Ovary (tissue), 9 donors: ENCODE data around the gene TBCE. TPM values are rescaled to one million over a fixed set of nuclear protein-coding genes. Genes with fewer than 3 reads are reported as not detected.

Experiments
- DNase-seq, 5 donors: peaks; one replicate each; pipeline ENCODE4 v3.0.0-alpha.2; 2019 to 2020
- H3K27ac ChIP-seq, 2 donors: fragments of 200-600 bp; one replicate each; pipeline versions ENCODE4 v1.5.1 to v1.8.0; 2019 to 2022
- H3K27me3 ChIP-seq: fragments of 200-600 bp; one replicate; pipeline ENCODE4 v1.8.0; 2022
- H3K36me3 ChIP-seq: fragments of 200-600 bp; sonication (generic); one replicate; pipeline ENCODE4 v1.5.1; 2019
- H3K4me1 ChIP-seq: one replicate; pipeline ENCODE4 v1.8.1; 2013; ENCODE audit warnings: mild to moderate bottlenecking, moderate library complexity; ENCODE audit not compliant: insufficient read depth
- H3K4me3 ChIP-seq: fragments of 200-600 bp; sonication (generic); one replicate; pipeline ENCODE4 v1.5.1; 2017
- H3K9me3 ChIP-seq, 2 donors: fragments of 200-600 bp in 1 of 2; sonication (generic) in 1 of 2; one replicate each; pipeline versions ENCODE4 v1.5.1 to v1.8.1; 2013 to 2019; ENCODE audit warnings: mild to moderate bottlenecking in 1 of 2, moderate library complexity in 1 of 2
- EP300 ChIP-seq: sonication (generic); formaldehyde crosslinking; IDR thresholded peaks from one replicate; pipeline ENCODE4 v1.6.1; 2017; ENCODE audit warnings: antibody characterized with exemption
- POLR2A ChIP-seq: fragments of 450-650 bp; IDR thresholded peaks from one replicate; pipeline ENCODE4 v1.6.1; 2017; ENCODE audit warnings: antibody characterized with exemption, mild to moderate bottlenecking, moderate library complexity
- WGBS, 3 donors: extraction: QIAGEN DNeasy Blood & Tissue Kit in 1 of 3; methylation state at CpG; one replicate each; pipeline versions ENCODE4 v1.1.5 to v1.1.7; 2013 to 2017; 5-methylcytosine and 5-hydroxymethylcytosine counted together
- intact Hi-C, 4 donors: fragments of 100-400 bp; cut with DNase I; formaldehyde crosslinking; loops; one replicate each; pipeline versions ENCODE4 v1.11.0 to v1.15.1; 2022 to 2023
- polyA plus RNA-seq, 2 donors: library from polyadenylated mRNA; stranded (reverse); fragments of 200-250 nt in 1 of 2; fragments of 350-450 nt in 1 of 2; fragmentation: Illumina TruSeq in 1 of 2; extraction: RNeasy Lipid Tissue Mini Kit (QIAGEN cat#74804) in 1 of 2; gene quantifications; one replicate each; pipeline ENCODE4 v1.2.3, GENCODE V29; 2013 to 2014
- total RNA-seq, 7 donors: library from RNA; depleted of rRNA in 2 of 7; stranded (reverse); fragments of >200 nt in 2 of 7; fragmentation: NEBNext Ultra II Directional in 3 of 7; extraction: Animal tissue kit (Norgen Biotek cat#: 25700) in 3 of 7; gene quantifications; one replicate each; pipeline versions ENCODE4 v1.1.0 to v1.2.4, GENCODE V29; 2016 to 2023
- TF ChIP-seq, protein P1 (sequence below), 3 donors: fragments of 450-650 bp in 2 of 3; fragments of 200-600 bp in 1 of 3; IDR thresholded peaks; one replicate each; pipeline versions ENCODE4 v1.5.1 to v1.8.0; 2016 to 2022; ENCODE audit warnings: antibody characterized with exemption in 3 of 3, mild to moderate bottlenecking in 1 of 3
- donor health status: DM: no; HTN: no; CAD: no; lungs with moderate emphysema.
- donor health status: DM: no; HTN: no; CAD: no.
- donor health status: Bipolar disorder and iron deficiency.
- donor health status: DM: yes; HTN: yes; CAD: no.
- donor health status: DM: no; HTN: no; CAD: no.
- donor health status: DM: yes; HTN: yes; CAD: no.

TBCE gene
- total and polyA plus RNA-seq, 9 donors: 11.8 to 25.5 (median 22.8) TPM

DNA sequence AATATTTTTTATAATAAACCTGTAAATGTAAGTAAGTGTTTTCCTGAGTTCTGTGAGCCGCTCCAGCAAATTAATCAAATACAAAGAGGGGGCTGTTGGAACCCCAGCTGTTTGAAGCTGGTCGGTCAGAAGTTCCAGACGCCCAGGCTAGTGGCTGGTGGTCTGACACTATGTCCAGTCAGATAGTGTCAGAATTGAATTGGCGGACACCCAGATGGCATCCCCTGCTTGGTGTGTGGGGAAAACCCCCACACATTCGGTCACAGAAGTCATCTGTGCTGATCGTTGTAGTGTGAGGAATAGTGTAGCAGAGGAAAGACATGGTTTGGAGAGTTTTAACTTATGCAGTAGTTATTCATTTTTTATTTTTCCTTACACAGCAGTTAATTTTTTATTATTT is 32.4 kb downstream of the TBCE start:
- DNase-seq: no peak
- Histone ChIP-seq H3K27me3 (no peaks in the 10 kb centered on the region), H3K36me3 (no peaks in the 10 kb centered on the region), H3K27ac (no peak overlapping the region), H3K4me3 (no peak overlapping the region), H3K4me1 (no peaks in the 10 kb centered on the region), H3K9me3 (no peaks in the 10 kb centered on the region)
- TF ChIP-seq POLR2A (no peak), EP300 (no peak)
- TF ChIP-seq, protein P1, sequence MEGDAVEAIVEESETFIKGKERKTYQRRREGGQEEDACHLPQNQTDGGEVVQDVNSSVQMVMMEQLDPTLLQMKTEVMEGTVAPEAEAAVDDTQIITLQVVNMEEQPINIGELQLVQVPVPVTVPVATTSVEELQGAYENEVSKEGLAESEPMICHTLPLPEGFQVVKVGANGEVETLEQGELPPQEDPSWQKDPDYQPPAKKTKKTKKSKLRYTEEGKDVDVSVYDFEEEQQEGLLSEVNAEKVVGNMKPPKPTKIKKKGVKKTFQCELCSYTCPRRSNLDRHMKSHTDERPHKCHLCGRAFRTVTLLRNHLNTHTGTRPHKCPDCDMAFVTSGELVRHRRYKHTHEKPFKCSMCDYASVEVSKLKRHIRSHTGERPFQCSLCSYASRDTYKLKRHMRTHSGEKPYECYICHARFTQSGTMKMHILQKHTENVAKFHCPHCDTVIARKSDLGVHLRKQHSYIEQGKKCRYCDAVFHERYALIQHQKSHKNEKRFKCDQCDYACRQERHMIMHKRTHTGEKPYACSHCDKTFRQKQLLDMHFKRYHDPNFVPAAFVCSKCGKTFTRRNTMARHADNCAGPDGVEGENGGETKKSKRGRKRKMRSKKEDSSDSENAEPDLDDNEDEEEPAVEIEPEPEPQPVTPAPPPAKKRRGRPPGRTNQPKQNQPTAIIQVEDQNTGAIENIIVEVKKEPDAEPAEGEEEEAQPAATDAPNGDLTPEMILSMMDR (IDR thresholded peaks at IDR 0.05): no peak
- 65 to 71% (median 67%) methylated on average over 6 of the region's 6 CpGs for WGBS, 3 donors
- intact Hi-C loops: no loop called here

DNA sequence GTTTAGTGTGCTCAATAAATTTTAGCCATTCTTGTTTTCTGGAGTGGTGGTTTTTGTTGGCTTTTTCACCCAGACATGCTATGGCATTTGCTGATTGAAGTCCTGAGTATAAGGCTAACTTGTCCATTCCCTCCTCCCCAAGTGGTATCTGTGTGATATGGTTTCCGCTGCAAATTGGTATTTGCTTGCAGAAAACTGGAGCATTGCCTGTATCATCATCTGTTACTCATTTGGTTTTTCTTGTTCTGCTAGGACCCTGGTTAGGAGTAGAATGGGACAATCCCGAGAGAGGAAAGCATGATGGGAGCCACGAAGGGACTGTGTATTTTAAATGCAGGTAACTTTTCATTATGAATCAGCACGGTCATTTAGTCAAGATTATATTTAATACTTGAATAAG is 34.0 kb downstream of the TBCE start:
- Histone ChIP-seq H3K27me3 (no peaks in the 10 kb centered on the region), H3K4me3 (no peak overlapping the region), H3K27ac (no peak overlapping the region), H3K4me1 (no peaks in the 10 kb centered on the region), H3K9me3 (no peaks in the 10 kb centered on the region), H3K36me3 (no peaks in the 10 kb centered on the region)
- TF ChIP-seq POLR2A (no peak), EP300 (no peak)
- TF ChIP-seq, protein P1 (IDR thresholded peaks at IDR 0.05): no peak
- intact Hi-C loops: no loop called here
- WGBS, 3 donors: 73 to 80% (median 75%) methylated on average over 4 of the region's 4 CpGs
- no peak for DNase-seq

DNA sequence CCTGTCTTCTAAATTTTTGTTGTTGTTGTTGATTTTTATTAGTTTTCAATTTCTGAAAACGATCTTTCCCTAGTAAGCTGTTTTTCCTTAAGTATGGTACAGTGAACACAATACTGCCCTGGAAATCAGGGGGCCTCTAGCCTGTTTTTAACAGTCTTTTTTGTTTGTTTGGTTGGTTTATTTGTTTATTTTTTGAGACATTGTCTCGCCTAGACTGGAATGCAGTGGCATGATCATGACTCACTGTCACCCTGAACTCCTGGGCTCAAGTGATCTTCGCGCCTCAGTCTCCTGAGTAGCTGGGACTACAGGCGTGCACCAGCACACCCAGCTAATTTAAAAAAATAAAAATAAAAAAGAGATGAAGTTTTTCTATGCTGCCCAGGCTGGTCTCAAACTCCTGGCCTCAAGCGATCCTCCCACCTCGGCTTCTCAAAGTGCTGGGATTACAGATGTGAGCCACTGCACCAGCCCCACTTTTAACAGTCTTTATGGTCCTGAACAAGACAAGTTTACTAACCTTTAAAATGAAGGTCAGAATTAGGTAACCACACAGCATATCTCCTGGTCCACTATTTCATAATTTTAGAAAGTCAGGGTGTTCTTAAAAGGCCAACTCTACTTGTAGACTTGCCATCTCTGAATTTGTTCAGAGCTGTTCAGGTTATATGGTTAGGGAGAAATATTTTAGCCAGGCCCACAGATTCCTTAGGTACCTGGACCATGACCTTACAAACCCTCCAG is 35.4 kb downstream of the TBCE start:
- intact Hi-C loops: no loop called here
- Histone ChIP-seq H3K9me3 (no peaks in the 10 kb centered on the region), H3K27ac (no peak overlapping the region), H3K4me3 (no peak overlapping the region), H3K27me3 (no peaks in the 10 kb centered on the region), H3K4me1 (no peaks in the 10 kb centered on the region), H3K36me3 (no peaks in the 10 kb centered on the region)
- WGBS, 3 donors: 93 to 95% (median 93%) methylated on average over 7 of the region's 7 CpGs
- TF ChIP-seq POLR2A (no peak), EP300 (no peak)
- TF ChIP-seq, protein P1 (IDR thresholded peaks at IDR 0.05): no peak
- DNase-seq: no peak

DNA sequence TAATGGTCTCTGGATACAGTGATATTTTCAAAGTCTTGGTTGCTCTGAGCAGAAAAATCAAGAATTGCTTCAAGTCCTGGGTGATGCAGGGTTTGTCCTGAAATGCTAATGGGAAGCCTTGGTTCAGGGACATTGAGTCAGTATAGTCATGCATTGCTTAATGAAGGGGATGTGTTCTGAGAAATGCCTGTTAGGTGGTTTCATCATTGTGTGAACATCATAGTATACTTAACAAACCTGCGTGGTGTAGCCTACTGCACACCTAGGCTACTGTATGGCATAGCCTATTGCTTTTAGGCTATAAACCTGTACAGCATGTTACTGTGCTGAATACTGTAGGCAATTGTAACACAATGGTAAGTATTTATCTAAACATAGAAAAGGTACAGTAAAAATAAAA is 36.4 kb downstream of the TBCE start:
- Histone ChIP-seq H3K4me1 (peaks cover 1% of the 10 kb centered on the region), H3K27ac (no peak overlapping the region), H3K36me3 (no peaks in the 10 kb centered on the region), H3K27me3 (no peaks in the 10 kb centered on the region), H3K9me3 (no peaks in the 10 kb centered on the region), H3K4me3 (no peak overlapping the region)
- 96 to 100% (median 100%) methylated on average over 1 of the region's 1 CpG for WGBS, 3 donors
- DNase-seq: no peak
- intact Hi-C loops: no loop called here
- TF ChIP-seq, protein P1 (IDR thresholded peaks at IDR 0.05): no peak
- TF ChIP-seq POLR2A: no peak
- TF ChIP-seq EP300: no peak
